Tongue (tissue), 2 donors: Measurements from ENCODE around the gene RNF144A. TPM values are rescaled to one million over a fixed set of nuclear protein-coding genes. Genes with fewer than 3 reads are reported as not detected.
A peak's percentile ranks its signal among the peaks of the same experiment; 100 is the strongest.

Experiments used
- DNase-seq: peaks from one replicate; pipeline ENCODE4 v3.0.0-alpha.2; 2015
- total RNA-seq: library from RNA; depleted of rRNA; stranded (reverse); fragments of >200 nt; gene quantifications from one replicate; pipeline ENCODE4 v1.2.3, GENCODE V29; 2014

The RNF144A gene
- total RNA-seq, 1 donor from 2014 or later: 25.5 TPM

- peak; percentile 82 for DNase-seq
These were observed 90.9 kb downstream of the RNF144A start for GRCh38 chr2:7007846-7008741.

GRCh38 chr2:7009207-7009911, 92.1 kb downstream of the RNF144A start:
- no peak for DNase-seq

GRCh38 chr2:7010391-7011054, 93.3 kb downstream of the RNF144A start:
- DNase-seq: peak; percentile 80

GRCh38 chr2:7011356-7012083, 94.3 kb downstream of the RNF144A start:
- no peak for DNase-seq

- DNase-seq: no peak
These were observed 95.0 kb downstream of the RNF144A start for GRCh38 chr2:7012141-7012764.

GRCh38 chr2:7013471-7014160, 96.4 kb downstream of the RNF144A start:
- no peak for DNase-seq

- DNase-seq: no peak
These were observed 97.0 kb downstream of the RNF144A start for GRCh38 chr2:7014174-7014640.

- DNase-seq: peak; percentile 72
These were observed 98.1 kb downstream of the RNF144A start for GRCh38 chr2:7015007-7015950.

GRCh38 chr2:7016148-7016547, 98.9 kb downstream of the RNF144A start:
- DNase-seq: no peak

- no peak for DNase-seq
These were observed 99.5 kb downstream of the RNF144A start for GRCh38 chr2:7016601-7017211.

GRCh38 chr2:7017671-7018281, 100.6 kb downstream of the RNF144A start:
- no peak for DNase-seq

- no peak for DNase-seq
These were observed 101.1 kb downstream of the RNF144A start for GRCh38 chr2:7018282-7018701.

GRCh38 chr2:7018767-7019166, 101.6 kb downstream of the RNF144A start:
- DNase-seq: no peak

- no peak for DNase-seq
These were observed 102.0 kb downstream of the RNF144A start for GRCh38 chr2:7019191-7019590.

GRCh38 chr2:7020059-7020458, 102.8 kb downstream of the RNF144A start:
- DNase-seq: no peak

- no peak for DNase-seq
These were observed 103.3 kb downstream of the RNF144A start for GRCh38 chr2:7020468-7020867.

GRCh38 chr2:7020939-7021470, 103.8 kb downstream of the RNF144A start:
- DNase-seq: no peak
